Measurements from ENCODE around the gene PLXNA4. TPM values are rescaled to one million over a fixed set of nuclear protein-coding genes. Genes with fewer than 3 reads are reported as not detected.

The PLXNA4 gene
- total and polyA plus RNA-seq, 2 donors (not counting 1 experiment from before 2014, with no cell fraction given): not detected

DNA sequence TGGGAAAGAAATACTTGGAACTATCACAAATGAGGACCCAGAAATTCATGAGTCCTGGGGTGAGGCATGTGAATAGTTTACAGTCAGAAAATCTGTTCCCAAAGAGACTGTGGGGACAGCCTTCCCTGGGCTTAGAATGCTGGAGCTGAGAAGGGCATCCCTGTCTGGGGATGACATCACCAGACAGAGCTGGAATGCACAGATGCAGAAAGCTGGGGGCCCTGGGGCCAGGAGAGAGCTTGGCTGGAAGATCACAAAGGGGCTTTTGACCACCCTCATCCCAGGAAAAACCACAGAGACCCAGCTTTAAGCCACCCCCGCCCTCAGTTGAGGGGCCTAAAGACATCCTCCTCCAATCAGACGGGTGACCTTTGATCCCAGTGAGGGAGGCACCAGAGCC lies 264.5 kb downstream of the PLXNA4 start:
- no peak overlapping the region for H3K4me3 Mint-ChIP-seq
- no peak overlapping the region for H3K27ac Mint-ChIP-seq
- peaks cover under 1% of the 10 kb centered on the region for H3K9me3 Mint-ChIP-seq (ENCODE audit: insufficient read depth)
- no peak overlapping the region for H3K9ac ChIP-seq (ENCODE audit: low read length)
- no peak overlapping the region for H3K4me2 ChIP-seq (replicated peaks; ENCODE audit: low read depth, low read length, poor library complexity, severe bottlenecking)
- no peaks in the 10 kb centered on the region for H3K9me3 ChIP-seq (ENCODE audit: control extremely low read depth in 1 of 3, control insufficient read depth in 2 of 3, insufficient read depth in 1 of 3, low read length in 2 of 3)
- ChIA-PET POLR2A (no interaction called here), CTCF (no interaction called here)
- H3K4me1 ChIP-seq (ENCODE audit: control insufficient read depth in 2 of 2, insufficient read depth in 2 of 2, low read length in 2 of 2): no peaks in the 10 kb centered on the region
- intact Hi-C loops (cut with micrococcal nuclease): no loop called here
- no peaks in the 10 kb centered on the region for H3K4me1 Mint-ChIP-seq
- WGBS (ENCODE audit: insufficient coverage): no CpG with 5 or more reads among the region's 2 CpGs
- no peak for ATAC-seq (ENCODE audit: low read depth)
- no peaks in the 10 kb centered on the region for H3K79me2 ChIP-seq (ENCODE audit: control insufficient read depth, insufficient read depth, low read length)
- H3K27me3 ChIP-seq (replicated peaks in 1 of 4; ENCODE audit: control extremely low read depth in 1 of 4, control insufficient read depth in 3 of 4, insufficient read depth in 4 of 4, low read length in 3 of 4): no peaks in the 10 kb centered on the region
- no peak overlapping the region for H2AFZ ChIP-seq (ENCODE audit: insufficient read depth, low read depth, low read length, poor library complexity, severe bottlenecking)
- DNase-seq: no peak
- H4K20me1 ChIP-seq (ENCODE audit: control insufficient read depth, insufficient read depth, low read length, poor library complexity, severe bottlenecking): no peaks in the 10 kb centered on the region
- H3K27me3 Mint-ChIP-seq: peaks cover 19% of the 10 kb centered on the region
- H3K4me3 ChIP-seq (ENCODE audit: control extremely low read depth in 1 of 5, extremely low read depth in 1 of 5, insufficient read depth in 1 of 5, low read depth in 2 of 5, low read length in 4 of 5): no peak overlapping the region
- no peaks in the 10 kb centered on the region for H3K36me3 ChIP-seq (replicated peaks in 1 of 2; ENCODE audit: control extremely low read depth in 1 of 2, control insufficient read depth in 1 of 2, extremely low read depth in 1 of 2, insufficient read depth in 2 of 2, low read length in 1 of 2)
- H3K27ac ChIP-seq (ENCODE audit: low read length in 2 of 2): no peak overlapping the region
- TF ChIP-seq, protein P1, sequence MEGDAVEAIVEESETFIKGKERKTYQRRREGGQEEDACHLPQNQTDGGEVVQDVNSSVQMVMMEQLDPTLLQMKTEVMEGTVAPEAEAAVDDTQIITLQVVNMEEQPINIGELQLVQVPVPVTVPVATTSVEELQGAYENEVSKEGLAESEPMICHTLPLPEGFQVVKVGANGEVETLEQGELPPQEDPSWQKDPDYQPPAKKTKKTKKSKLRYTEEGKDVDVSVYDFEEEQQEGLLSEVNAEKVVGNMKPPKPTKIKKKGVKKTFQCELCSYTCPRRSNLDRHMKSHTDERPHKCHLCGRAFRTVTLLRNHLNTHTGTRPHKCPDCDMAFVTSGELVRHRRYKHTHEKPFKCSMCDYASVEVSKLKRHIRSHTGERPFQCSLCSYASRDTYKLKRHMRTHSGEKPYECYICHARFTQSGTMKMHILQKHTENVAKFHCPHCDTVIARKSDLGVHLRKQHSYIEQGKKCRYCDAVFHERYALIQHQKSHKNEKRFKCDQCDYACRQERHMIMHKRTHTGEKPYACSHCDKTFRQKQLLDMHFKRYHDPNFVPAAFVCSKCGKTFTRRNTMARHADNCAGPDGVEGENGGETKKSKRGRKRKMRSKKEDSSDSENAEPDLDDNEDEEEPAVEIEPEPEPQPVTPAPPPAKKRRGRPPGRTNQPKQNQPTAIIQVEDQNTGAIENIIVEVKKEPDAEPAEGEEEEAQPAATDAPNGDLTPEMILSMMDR (IDR thresholded peaks at IDR 0.05): no peak
- TF ChIP-seq EZH2 (IDR thresholded peaks at IDR 0.05; ENCODE audit: borderline replicate concordance, insufficient read depth, low read depth, low read length, poor library complexity, severe bottlenecking): no peak

GRCh38 chr7:132309102-132309805 lies 267.0 kb downstream of the PLXNA4 start:
- CTCF ChIA-PET: interaction anchor here (1.9 kb wide), 1 partner anchor 10 kb away, joined by 8 read pairs; no protein-coding TSS in a partner anchor
- no peak for ATAC-seq (ENCODE audit: low read depth)
- no peak overlapping the region for H3K4me3 Mint-ChIP-seq

More at GRCh38 chr7:132309102-132309805, 267.0 kb downstream of the PLXNA4 start:
- TF ChIP-seq, protein P1 (IDR thresholded peaks at IDR 0.05): no peak
- TF ChIP-seq EZH2 (IDR thresholded peaks at IDR 0.05; ENCODE audit: borderline replicate concordance, insufficient read depth, low read depth, low read length, poor library complexity, severe bottlenecking): no peak
- H3K9ac ChIP-seq (ENCODE audit: low read length): no peak overlapping the region
- H3K4me1 ChIP-seq (ENCODE audit: control insufficient read depth in 2 of 2, insufficient read depth in 2 of 2, low read length in 2 of 2): no peaks in the 10 kb centered on the region
- intact Hi-C loops (cut with micrococcal nuclease): no loop called here
- WGBS (ENCODE audit: insufficient coverage): 51% methylated on average over 9 of the region's 9 CpGs
- DNase-seq: no peak
- no peak overlapping the region for H2AFZ ChIP-seq (ENCODE audit: insufficient read depth, low read depth, low read length, poor library complexity, severe bottlenecking)
- no peak overlapping the region for H3K27ac ChIP-seq (ENCODE audit: low read length in 2 of 2)
- no peaks in the 10 kb centered on the region for H4K20me1 ChIP-seq (ENCODE audit: control insufficient read depth, insufficient read depth, low read length, poor library complexity, severe bottlenecking)
- H3K27me3 Mint-ChIP-seq: peaks cover 15% of the 10 kb centered on the region
- no peaks in the 10 kb centered on the region for H3K4me1 Mint-ChIP-seq
- no peaks in the 10 kb centered on the region for H3K36me3 ChIP-seq (replicated peaks in 1 of 2; ENCODE audit: control extremely low read depth in 1 of 2, control insufficient read depth in 1 of 2, extremely low read depth in 1 of 2, insufficient read depth in 2 of 2, low read length in 1 of 2)
- no peaks in the 10 kb centered on the region for H3K79me2 ChIP-seq (ENCODE audit: control insufficient read depth, insufficient read depth, low read length)
- no peak overlapping the region for H3K27ac Mint-ChIP-seq
- no peak overlapping the region for H3K4me2 ChIP-seq (replicated peaks; ENCODE audit: low read depth, low read length, poor library complexity, severe bottlenecking)
- POLR2A ChIA-PET: no interaction called here
- no peaks in the 10 kb centered on the region for H3K9me3 Mint-ChIP-seq (ENCODE audit: insufficient read depth)
- H3K27me3 ChIP-seq (replicated peaks in 1 of 4; ENCODE audit: control extremely low read depth in 1 of 4, control insufficient read depth in 3 of 4, insufficient read depth in 4 of 4, low read length in 3 of 4): no peaks in the 10 kb centered on the region
- no peak overlapping the region for H3K4me3 ChIP-seq (ENCODE audit: control extremely low read depth in 1 of 5, extremely low read depth in 1 of 5, insufficient read depth in 1 of 5, low read depth in 2 of 5, low read length in 4 of 5)
- H3K9me3 ChIP-seq (ENCODE audit: control extremely low read depth in 1 of 3, control insufficient read depth in 2 of 3, insufficient read depth in 1 of 3, low read length in 2 of 3): no peaks in the 10 kb centered on the region

Data from B cell (primary cell).